ENCODE results near the gene GNG13. TPM values are rescaled to one million over a fixed set of nuclear protein-coding genes. Genes with fewer than 3 reads are reported as not detected.

Gene GNG13, protein sequence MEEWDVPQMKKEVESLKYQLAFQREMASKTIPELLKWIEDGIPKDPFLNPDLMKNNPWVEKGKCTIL
- total RNA-seq, result not detected in 2 replicates

DNA sequence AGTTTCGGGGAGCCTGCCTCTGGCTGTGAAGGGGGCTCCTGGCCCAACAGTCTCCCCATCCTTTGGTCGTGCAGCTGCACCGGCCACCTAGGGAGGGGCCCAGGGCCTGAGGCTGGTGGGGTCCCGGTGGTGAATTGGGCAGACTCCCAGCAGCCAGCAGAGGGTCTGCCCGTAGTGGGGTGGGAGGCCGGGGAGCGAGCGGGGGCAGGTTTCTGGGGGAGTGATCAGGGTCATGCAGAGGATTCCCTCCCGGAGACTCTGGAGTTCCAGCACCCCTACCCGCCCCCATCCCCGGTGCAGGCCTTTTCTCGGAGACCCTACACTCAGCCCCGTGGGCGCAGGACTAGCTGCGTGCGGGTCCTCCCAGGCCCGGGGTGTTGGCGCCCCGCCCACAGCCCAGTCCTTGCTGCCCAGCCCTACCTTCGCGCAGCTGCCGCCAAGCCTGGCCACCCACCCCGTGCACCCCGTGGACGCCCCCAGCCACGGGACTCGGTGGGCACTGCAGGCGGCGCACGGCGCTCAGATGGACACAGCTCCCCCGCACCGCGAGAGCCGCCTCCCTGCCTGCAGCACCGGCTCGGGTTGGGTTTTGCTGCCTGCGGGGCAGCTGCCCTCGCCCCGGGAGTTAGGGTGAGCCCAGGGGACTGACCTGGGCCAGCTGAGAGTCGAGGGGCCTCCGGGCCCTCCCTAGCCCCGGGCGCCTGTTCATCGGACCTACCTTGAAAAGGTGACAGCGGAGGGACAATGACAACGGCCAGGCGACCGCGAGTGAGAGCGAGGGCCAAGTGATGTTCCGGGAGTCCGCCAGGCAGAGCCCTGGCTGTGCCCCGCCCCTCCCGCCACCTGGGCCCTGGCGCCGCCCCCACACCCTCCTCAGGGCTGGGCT is at the start of gene GNG13:
Gene GNG13, minus strand, starts transcription at position 787 of the 886 bp plus-strand sequence. CDS start 1,657 bp downstream, outside the sequence.

DNA sequence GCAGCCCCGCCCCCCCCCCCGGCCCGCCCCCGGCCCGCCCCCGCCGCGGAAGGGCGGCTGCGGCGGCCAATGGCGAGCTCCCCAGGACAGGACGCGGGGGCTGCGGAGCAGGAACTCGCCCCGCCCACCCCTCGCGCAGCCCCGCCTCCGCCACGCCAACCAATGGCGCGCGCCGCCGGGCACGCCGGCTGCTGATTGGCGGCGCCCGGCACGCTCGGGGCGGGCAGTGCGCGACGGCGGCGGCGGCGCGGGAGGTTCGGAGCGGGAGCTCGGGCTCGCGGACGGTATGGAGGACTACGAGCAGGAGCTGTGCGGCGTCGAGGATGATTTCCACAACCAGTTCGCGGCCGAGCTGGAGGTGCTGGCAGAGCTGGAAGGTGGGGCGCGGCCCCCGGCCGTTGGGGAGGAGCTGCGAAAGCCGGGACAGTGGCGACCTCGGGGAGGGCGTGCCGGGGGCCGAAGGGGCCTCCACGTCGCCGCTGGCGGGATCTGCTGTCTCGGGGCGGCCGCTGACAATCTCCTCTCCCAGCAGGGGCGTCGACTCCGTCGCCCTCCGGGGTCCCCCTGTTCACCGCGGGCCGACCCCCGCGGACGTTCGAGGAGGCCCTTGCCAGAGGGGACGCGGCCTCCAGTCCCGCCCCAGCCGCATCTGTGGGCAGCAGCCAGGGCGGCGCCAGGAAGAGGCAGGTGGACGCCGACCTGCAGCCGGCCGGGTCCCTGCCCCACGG is 12.0 kb downstream of the GNG13 start, which contains the start of gene CHTF18:
Gene CHTF18, plus strand, starts transcription at position 222 of the 728 bp plus-strand sequence. Its CDS starts 65 bp downstream, at position 287.

DNA sequence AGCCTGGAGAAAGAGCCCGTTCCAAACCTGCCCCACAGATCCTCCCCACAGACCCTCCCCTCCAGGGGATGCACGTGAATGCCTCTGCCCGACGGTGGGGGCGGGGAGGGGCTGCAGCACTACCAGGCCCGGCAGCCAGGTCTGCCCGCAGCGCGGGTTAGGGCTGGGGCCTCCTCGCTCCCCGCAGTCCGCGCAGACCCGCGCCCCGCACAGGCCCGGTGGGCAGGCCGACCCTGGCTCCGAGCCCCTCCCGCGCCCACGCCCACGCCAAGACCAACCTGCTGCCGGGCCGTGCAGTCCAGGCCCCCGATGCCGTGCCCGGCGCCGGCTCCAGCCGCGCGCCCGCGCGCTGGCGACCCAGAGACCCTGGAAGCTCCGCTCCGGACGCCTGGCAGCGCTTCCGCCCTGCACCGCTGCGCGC is 12.5 kb downstream of the GNG13 start, which contains the start of gene RPUSD1:
Gene RPUSD1, minus strand, starts transcription at position 404 of the 421 bp plus-strand sequence. CDS start 644 bp downstream, outside the sequence.

DNA sequence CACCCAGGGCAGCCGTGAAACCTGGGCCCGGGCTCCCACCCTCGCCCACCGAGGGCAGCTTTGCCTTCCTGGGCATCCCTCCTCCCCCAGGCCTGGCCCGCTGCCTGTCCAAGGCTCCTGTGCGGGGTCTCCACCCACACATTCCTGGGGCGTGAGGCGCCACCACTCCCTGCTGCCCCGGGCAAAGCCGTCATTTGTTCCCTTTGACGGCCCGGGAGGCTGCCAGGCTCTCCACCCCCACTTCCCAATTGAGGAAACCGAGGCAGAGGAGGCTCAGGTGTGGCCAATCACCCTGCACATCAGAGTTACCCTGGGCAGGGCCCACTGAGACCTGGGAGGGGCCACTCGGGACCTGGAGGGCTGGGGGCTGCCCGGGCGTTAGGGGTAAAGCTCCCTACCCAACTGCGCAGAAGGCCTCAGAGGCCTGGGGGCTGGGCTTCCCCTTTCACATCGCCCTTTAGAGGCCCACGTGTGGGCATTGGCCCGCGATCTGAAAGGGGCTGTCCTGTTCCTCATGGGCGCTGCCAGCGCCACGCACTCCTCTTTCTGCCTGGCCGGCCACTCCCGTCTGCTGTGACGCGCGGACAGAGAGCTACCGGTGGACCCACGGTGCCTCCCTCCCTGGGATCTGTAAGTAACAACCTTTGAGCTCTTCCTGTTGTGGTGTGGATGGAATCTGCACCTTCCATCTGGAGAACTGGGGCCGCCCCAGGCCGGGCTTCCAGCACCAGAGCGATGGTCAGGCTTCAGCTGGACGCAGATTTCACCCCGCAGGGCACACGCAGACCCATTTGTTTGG is 39.8 kb downstream of the GNG13 start, which contains the start of gene MSLN:
Gene MSLN, plus strand, starts transcription at position 190 of the 799 bp plus-strand sequence. CDS start 1,947 bp downstream, outside the sequence.

Other genes starting within 250 kb of the GNG13 start
- not detected in 2 replicates for gene PRR35, start 240.3 kb downstream of the GNG13 start, total RNA-seq
- 0.65 and 2.0 TPM in 2 replicates for gene NHLRC4, start 233.7 kb downstream of the GNG13 start, total RNA-seq
- 53.0 and 88.0 TPM in 2 replicates for gene PIGQ, start 230.8 kb downstream of the GNG13 start, total RNA-seq
- 21.8 and 22.3 TPM in 2 replicates for gene RAB40C, start 210.7 kb downstream of the GNG13 start, total RNA-seq
- under 0.01 and 0.13 TPM in 2 replicates for gene WFIKKN1, start 169.7 kb downstream of the GNG13 start, total RNA-seq
- gene METTL26, start 164.4 kb downstream of the GNG13 start, total RNA-seq, result 175 and 248 TPM in 2 replicates
- gene MCRIP2, start 158.9 kb downstream of the GNG13 start, total RNA-seq, result 31.0 and 32.3 TPM in 2 replicates
- 18.6 and 23.1 TPM in 2 replicates for gene WDR90, start 151.4 kb downstream of the GNG13 start, total RNA-seq
- gene RHOT2, start 132.6 kb downstream of the GNG13 start, total RNA-seq, result 72.5 and 93.6 TPM in 2 replicates
- gene RHBDL1, start 125.1 kb downstream of the GNG13 start, total RNA-seq, result 0.16 and 2.9 TPM in 2 replicates
- 129 and 192 TPM in 2 replicates for gene STUB1, start 120.3 kb downstream of the GNG13 start, total RNA-seq
- 115 and 120 TPM in 2 replicates for gene JMJD8, start 116.4 kb downstream of the GNG13 start, total RNA-seq
- 15.6 and 21.7 TPM in 2 replicates for gene WDR24, start 110.3 kb downstream of the GNG13 start, total RNA-seq
- gene FBXL16, start 94.9 kb downstream of the GNG13 start, total RNA-seq, result under 0.01 and 1.4 TPM in 2 replicates
- 125 and 152 TPM in 2 replicates for gene METRN, start 85.6 kb downstream of the GNG13 start, total RNA-seq
- 44.2 and 47.8 TPM in 2 replicates for gene ANTKMT, start 79.6 kb downstream of the GNG13 start, total RNA-seq
- 1.6 and 2.3 TPM in 2 replicates for gene CCDC78, start 74.3 kb downstream of the GNG13 start, total RNA-seq
- 15.6 and 26.5 TPM in 2 replicates for gene HAGHL, start 73.6 kb downstream of the GNG13 start, total RNA-seq
- gene CIAO3, start 59.7 kb downstream of the GNG13 start, total RNA-seq, result 32.9 and 37.4 TPM in 2 replicates
- 15.0 and 41.1 TPM in 2 replicates for gene MSLN, start 40.0 kb downstream of the GNG13 start, total RNA-seq
- 34.1 and 48.1 TPM in 2 replicates for gene RPUSD1, start 12.4 kb downstream of the GNG13 start, total RNA-seq
- 8.7 and 39.1 TPM in 2 replicates for gene CHTF18, start 12.1 kb downstream of the GNG13 start, total RNA-seq
- gene LMF1, start 170.2 kb upstream of the GNG13 start, total RNA-seq, result 6.5 and 31.8 TPM in 2 replicates
- gene SOX8, start 181.0 kb upstream of the GNG13 start, total RNA-seq, result 0.51 TPM in 1 of 2 replicates, not detected in the other